Activated CD4-positive, alpha-beta T cell treated with anti-CD3 and anti-CD28 coated beads, Interleukin-2, amount 50 U/mL, for 1 hour (primary cell): Measurements from ENCODE around the gene TLX1.

ENCODE experiments used
- DNase-seq: peaks from one replicate; pipeline ENCODE4 v3.0.0-alpha.2; 2020

TLX1 gene

DNA sequence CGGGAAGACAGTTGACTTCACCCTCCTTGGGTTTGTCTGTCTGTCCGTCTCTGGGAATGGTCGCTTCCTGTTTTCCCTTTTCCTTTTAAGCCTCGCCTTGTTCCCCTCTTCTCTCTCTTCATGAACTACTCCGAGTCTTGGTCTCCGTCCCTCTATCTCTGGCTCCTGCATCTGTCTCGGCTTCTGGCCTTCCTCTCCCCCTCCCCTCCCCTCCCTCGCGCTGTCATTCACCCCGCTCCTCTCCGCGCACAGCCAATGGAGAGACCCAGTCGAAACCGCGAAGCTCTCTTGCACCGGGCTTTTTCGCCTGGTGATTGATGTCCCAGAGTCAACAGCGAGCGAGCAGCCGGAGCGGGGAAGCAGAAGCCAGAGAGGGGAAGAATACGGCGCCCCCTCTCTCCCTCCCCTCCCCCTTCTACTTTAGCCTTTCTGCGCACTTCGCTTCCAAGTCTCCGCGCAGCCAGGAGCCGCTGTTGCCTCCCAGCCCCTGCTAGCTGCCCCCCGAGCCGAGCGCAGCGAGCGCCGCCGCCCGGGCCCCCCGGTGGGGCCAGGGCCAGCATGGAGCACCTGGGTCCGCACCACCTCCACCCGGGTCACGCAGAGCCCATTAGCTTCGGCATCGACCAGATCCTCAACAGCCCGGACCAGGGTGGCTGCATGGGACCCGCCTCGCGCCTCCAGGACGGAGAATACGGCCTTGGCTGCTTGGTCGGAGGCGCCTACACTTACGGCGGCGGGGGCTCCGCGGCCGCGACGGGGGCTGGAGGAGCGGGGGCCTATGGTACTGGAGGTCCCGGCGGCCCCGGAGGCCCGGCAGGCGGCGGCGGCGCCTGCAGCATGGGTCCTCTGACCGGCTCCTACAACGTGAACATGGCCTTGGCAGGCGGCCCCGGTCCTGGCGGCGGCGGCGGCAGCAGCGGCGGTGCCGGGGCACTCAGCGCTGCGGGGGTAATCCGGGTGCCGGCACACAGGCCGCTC lies at the start of gene TLX1:
TSS of gene TLX1 (plus strand) at position 317 of the 978 bp plus-strand sequence. CDS start at position 559, 242 bp downstream.
- no peak for DNase-seq

DNA sequence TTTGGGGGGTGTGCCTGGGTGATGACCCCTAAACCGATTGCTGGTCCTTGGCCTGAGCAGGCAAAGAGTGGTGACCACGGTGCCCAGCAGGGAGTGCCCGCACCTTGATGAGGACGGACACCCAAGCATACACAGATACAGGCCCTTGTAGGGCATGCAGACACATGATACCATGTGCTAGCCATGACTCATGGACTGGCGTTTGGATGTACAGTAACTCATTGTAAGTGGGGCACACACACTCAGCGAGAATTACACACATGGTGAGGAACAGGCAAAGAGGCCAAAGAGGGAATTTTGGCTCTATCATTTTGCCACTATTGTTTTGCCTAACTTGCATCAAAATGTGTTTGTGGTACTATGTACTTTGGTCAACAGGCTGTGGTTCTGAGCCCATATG lies 45.3 kb upstream of the TLX1 start:
- DNase-seq = no peak

- no peak for DNase-seq
These were observed 43.7 kb upstream of the TLX1 start for GRCh38 chr10:101087376-101087775.

DNA sequence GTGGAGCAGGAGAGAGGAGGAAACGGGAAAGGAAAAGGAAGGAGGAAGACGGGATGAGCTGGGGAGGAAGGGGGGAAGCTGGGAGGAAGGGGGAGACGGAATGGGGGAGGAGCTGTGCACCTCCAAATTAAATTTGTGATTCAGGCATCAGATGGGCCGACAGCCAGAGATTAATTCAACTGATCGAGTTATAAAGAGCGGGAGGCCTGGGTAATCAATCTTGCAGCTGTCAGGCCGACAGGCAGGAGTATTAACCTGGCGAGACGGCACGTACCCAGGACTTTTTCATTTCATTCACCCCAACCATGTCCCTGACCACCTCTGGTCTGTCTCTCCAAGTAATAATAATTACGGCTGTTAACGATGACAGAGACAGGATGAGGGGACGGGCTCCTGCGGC lies 43.1 kb upstream of the TLX1 start:
- no peak for DNase-seq

- DNase-seq = no peak
These were observed 41.4 kb upstream of the TLX1 start for GRCh38 chr10:101089520-101090299.

- DNase-seq = no peak
These were observed 40.5 kb upstream of the TLX1 start for GRCh38 chr10:101090597-101090996.

DNA sequence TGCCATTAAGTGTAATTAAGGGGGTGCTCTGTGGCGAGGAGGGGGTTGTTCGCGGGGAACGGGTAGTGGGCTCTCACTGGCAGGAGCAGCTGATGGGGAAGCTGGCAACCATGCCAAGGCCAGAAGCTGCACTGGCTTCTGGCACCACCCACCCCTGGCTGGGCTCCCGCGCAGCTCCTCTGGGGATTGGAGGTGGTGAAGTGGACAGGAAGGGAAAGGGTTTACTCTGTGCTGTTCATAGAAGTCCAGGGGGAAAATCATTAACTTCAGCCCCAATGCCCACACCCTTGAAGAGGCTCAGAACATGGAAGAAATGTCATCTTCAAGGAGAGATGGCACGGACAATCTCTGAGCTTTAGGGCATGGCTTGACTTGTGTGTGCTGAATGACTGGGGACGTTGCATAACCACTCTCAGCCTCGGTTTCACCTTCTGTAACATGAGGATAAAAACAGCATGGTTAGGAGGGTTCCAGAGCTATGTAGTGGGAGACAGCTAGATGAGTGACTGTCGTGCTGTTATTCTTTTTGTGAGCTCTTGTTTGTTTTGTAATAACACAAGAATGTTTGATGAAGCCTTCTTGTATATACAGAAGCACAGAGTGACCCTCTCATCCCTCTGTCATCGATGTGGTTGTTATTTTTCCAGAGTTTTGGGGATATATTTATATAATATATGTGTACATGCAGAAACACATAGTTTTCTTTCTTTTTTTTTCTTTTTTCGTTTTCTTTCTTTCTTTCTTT lies 39.4 kb upstream of the TLX1 start:
- no peak for DNase-seq

DNA sequence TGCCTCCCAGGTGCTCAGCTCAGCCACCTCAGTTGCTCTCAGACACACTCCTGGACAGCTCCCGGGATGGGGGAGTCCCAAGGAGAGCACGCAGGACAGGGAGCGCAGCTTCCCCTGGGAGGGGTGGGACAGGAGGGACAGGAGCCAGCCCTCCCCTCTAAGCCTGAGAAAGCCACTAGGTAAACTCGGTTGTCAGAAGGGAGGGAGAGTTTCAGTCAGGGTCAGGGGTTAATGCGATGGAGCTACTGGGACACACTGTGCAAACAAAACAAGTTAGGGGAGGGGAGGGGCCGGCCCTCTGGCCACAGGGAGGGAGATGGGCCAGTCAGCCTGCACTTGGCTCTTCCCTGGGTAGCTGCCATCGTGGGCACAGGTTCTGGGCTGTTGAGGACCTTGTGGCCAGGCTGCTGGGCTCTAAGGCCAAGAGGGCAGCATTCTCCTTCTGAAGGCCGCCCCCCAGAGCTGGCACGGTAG lies 38.2 kb upstream of the TLX1 start:
- DNase-seq = no peak

DNA sequence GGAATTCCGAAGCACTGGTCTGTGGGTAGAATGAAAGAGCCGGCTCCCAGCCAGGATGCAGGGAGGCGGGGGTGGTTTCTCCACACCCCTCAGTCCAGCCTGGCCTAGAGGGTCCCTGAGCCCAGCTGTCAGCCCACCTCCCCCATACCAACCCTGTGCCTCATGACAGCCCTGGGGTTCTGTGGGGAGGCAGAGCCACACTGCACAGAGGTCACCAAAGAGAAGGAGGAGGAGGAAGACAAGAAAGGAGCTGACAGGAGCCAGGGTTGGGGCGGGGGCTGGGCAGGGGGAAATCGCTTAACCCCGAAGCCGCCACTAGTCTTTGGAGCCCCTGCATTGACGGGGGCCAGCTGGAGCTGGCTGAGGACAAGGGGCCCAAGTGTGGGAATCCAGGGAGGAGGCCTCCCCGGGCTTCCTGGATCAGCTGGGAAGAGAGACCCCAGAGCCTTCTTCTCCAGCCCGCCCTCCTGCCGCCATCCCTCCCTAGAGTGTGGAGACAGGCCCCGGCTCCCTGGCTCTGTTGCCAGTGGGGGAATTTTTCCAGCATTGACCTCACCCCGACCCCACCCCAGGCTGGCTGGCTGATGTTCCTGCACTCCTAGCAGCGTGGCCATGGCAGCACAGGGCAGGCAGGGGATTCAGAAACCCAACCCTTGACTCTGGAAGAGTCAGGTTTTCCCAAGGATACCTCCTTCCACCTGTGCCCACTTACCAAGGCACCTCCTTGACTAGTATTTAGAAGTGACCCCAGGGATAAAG lies 36.8 kb upstream of the TLX1 start:
- DNase-seq = no peak

GRCh38 chr10:101095004-101095403 lies 36.1 kb upstream of the TLX1 start:
- no peak for DNase-seq

DNA sequence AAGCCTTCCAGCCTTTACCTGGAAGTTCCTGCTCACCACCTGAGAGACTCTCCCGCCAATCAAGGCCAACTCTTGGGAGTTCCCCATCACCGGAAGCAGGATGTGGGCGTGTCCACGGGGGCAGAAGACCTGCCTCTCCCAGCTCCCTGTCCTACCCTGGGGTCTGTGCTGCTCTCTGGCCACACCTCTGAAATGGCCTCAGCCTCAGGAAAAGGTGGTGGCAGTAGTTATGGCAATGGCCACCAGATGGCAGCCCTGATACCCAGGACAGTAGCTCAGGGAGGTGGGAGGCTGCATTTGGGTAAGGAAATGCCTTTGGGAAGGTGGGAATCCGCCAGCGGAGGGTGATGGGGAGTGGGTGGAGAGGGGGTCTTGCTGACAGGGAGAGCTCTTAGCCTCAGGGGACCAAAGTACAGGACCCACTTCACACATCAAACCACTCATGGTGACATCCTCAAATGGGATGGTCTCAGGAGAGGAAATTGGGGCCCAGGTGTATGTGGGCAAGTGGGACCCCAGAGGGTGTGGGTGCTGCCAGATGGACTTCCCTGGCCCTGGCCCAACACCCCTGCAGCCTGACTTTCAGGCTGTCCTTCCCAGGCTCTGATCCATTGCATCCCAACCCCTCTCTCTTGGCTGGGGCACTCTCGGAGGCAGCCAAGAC lies 35.4 kb upstream of the TLX1 start:
- DNase-seq = peak; percentile 68

DNA sequence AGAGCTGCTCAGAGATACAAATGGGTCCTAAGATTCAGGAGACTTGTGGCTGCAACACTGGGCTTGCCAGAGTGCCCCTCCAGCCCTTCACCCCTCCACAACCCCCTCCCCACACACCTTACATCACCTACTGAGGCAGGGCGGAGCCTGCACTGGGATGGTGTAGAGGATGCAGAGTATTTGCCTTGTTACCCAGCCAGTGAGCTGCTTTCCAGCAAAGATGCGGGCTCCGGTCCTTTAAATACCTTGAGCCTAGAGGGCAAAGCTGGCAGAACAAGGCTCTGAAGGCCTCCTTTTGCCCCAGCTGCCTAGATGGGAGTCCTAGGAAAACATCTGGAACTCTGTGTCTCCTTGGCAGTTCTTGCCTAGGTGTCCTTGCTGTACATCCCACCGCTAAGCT lies 34.7 kb upstream of the TLX1 start:
- DNase-seq = no peak

DNA sequence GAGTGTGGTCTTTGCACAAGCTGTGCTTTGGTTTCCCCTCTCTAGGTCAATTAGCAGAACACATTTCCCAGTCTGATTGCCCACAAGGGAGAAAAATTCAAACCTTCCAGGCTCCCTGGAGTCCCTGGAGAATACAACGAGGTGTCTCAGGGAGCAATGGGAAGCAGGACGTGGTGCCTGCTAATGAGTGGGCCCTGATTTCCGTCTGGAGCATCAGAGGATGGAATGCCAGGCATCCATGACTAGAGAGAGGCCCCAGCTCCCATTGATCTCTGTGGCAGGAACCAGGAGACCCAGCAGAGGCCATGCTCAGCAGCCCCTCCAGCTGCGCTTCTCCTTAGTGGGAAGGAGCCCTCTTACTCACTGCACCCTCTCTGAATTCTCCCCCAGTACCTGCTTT lies 33.2 kb upstream of the TLX1 start:
- no peak for DNase-seq

GRCh38 chr10:101099901-101100300 lies 31.2 kb upstream of the TLX1 start:
- DNase-seq = no peak

DNA sequence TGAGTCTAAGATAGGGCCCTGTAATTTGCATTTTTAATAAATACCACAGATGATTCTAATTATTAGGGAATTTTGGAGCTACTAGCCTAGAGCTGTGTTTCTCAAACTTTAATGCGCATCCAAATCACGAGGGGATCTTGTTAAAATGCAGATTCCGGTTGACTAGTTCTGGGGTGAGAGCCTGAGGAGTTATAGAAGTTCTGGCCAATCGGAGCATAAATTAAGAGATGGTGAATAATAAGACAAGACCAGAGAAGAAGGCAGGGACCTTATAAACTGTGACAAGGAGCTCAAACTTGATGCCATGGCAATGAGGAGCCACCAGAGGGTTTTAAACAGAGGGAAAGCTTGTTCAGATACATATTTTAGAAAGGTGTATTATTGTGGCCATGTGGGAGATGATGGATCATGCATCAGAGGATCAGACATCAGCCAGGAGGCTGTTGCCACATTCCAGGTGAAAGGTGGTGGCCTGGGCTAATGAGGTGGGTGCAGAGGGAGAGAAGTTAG lies 29.7 kb upstream of the TLX1 start:
- DNase-seq = no peak

- no peak for DNase-seq
These were observed 27.7 kb upstream of the TLX1 start for GRCh38 chr10:101103430-101103829.

DNA sequence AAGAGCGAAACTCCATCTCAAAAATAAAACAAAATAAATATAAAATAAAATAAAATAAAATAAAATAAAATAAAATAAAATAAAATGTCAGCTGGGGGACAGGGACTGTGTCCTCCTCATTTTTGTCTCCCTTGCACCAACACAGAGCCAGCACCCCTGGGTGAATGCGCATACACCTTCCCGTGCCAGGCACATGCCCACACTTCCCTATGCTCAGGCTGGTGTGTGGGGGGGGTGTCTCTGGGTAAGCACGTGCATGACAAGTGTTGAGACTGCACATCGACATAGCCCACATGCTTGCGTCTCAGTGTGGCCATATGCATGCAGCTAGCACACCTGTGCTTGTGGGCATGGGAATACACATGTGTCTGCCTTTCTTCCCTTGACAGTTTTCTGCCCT lies 24.7 kb upstream of the TLX1 start:
- no peak for DNase-seq

- no peak for DNase-seq
These were observed 23.3 kb upstream of the TLX1 start for GRCh38 chr10:101107771-101108170.

- no peak for DNase-seq
These were observed 20.1 kb upstream of the TLX1 start for GRCh38 chr10:101110856-101111523.

DNA sequence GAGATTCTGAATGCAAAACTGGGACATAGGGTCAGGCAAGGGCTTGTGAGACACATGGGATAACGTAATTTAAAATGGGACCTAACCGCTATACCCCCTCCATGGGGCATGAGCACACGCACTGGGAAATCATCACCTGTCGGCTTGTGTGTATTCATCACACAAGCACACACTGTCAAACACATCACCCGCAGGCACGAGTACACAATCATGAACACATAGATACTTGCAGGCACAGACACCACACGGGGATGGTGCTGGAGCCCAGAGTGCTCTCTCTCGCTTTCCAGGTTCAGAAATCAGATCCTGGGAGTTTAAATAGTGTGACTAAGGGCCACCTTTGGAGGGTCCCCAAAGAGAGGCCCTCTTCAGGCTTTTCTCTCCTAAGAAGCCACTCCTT lies 19.6 kb upstream of the TLX1 start:
- DNase-seq = no peak
